Islet precursor cell (in vitro differentiated cells): ENCODE results near the gene NFATC3.

Source experiments
- DNase-seq: peaks from one replicate; pipeline ENCODE4 v3.0.0-alpha.2; 2018

NFATC3 gene

GRCh38 chr16:68233085-68233834 lies 148.1 kb downstream of the NFATC3 start:
- no peak for DNase-seq

GRCh38 chr16:68233835-68234187 lies 148.6 kb downstream of the NFATC3 start:
- DNase-seq = no peak

GRCh38 chr16:68234188-68235107 lies 149.3 kb downstream of the NFATC3 start:
- peak; percentile 80 for DNase-seq

GRCh38 chr16:68235108-68235886 lies 150.1 kb downstream of the NFATC3 start:
- peak; percentile 84 for DNase-seq

- no peak for DNase-seq
Measured at GRCh38 chr16:68235887-68236136, 150.6 kb downstream of the NFATC3 start, which contains the start of gene ESRP2. ESRP2 (minus strand) TSS chr16:68236127; CDS start chr16:68236045, 82 bp downstream.

- peak; percentile 91 for DNase-seq
Measured at GRCh38 chr16:68236137-68236825, 151.1 kb downstream of the NFATC3 start.

GRCh38 chr16:68236826-68237242 lies 151.7 kb downstream of the NFATC3 start:
- no peak for DNase-seq

- peak; percentile 100 for DNase-seq
Measured at GRCh38 chr16:68237243-68238028, 152.3 kb downstream of the NFATC3 start.

- DNase-seq = no peak
Measured at GRCh38 chr16:68238029-68238345, 152.8 kb downstream of the NFATC3 start.

GRCh38 chr16:68242085-68242484 lies 156.9 kb downstream of the NFATC3 start:
- no peak for DNase-seq

GRCh38 chr16:68242926-68243858 lies 158.0 kb downstream of the NFATC3 start:
- no peak for DNase-seq

GRCh38 chr16:68244481-68244902 lies 159.3 kb downstream of the NFATC3 start:
- no peak for DNase-seq

- DNase-seq = peak; percentile 98
Measured at GRCh38 chr16:68244903-68245853, 160.0 kb downstream of the NFATC3 start, which contains the start of gene PLA2G15. PLA2G15 (plus strand) TSS chr16:68245373; CDS start chr16:68245427, 54 bp downstream.

- DNase-seq = no peak
Measured at GRCh38 chr16:68246121-68246520, 161.0 kb downstream of the NFATC3 start.

- no peak for DNase-seq
Measured at GRCh38 chr16:68246666-68247065, 161.5 kb downstream of the NFATC3 start.

GRCh38 chr16:68247400-68247799 lies 162.2 kb downstream of the NFATC3 start:
- no peak for DNase-seq

GRCh38 chr16:68247932-68248331 lies 162.8 kb downstream of the NFATC3 start:
- no peak for DNase-seq

GRCh38 chr16:68249371-68249770 lies 164.2 kb downstream of the NFATC3 start:
- DNase-seq = no peak

- DNase-seq = no peak
Measured at GRCh38 chr16:68250951-68251350, 165.8 kb downstream of the NFATC3 start.

- no peak for DNase-seq
Measured at GRCh38 chr16:68251832-68252231, 166.7 kb downstream of the NFATC3 start.
